GM10266 (cell line): ENCODE measurements around the gene TRIP10.

Source experiments
- DNase-seq: peaks from one replicate; pipeline ENCODE4 v3.0.0; 2012; ENCODE audit errors: extremely low spot score
- CTCF ChIP-seq: IDR thresholded peaks from 2 replicates; pipeline ENCODE4 v1.5.1; 2012; ENCODE audit warnings: mild to moderate bottlenecking, low read depth; ENCODE audit not compliant: control insufficient read depth, insufficient read depth; ENCODE audit errors: missing control alignments

Gene TRIP10

GRCh38 chr19:6738787-6739389 is 592 bp upstream of the TRIP10 start:
- no peak for DNase-seq
- TF ChIP-seq CTCF, result no peak

GRCh38 chr19:6739883-6740588 is 556 bp downstream of the TRIP10 start:
- no peak for TF ChIP-seq CTCF
- peak; percentile 80 for DNase-seq

- DNase-seq, result peak; percentile 64
Observed at GRCh38 chr19:6740589-6741343, 1.3 kb downstream of the TRIP10 start.

GRCh38 chr19:6743066-6743465 is 3.6 kb downstream of the TRIP10 start:
- TF ChIP-seq CTCF, result no peak
- DNase-seq, result no peak

More at GRCh38 chr19:6740589-6741343, 1.3 kb downstream of the TRIP10 start:
- TF ChIP-seq CTCF, result no peak

GRCh38 chr19:6743714-6744380 is 4.4 kb downstream of the TRIP10 start:
- no peak for TF ChIP-seq CTCF
- DNase-seq, result no peak

GRCh38 chr19:6744381-6745301 is 5.2 kb downstream of the TRIP10 start:
- no peak for TF ChIP-seq CTCF
- no peak for DNase-seq
